HG02884 (cell line): Measurements from ENCODE around the gene HDGFL2.

Experiments
- ATAC-seq: cut with Tn5 transposase; IDR thresholded peaks from one replicate; pipeline ENCODE4 v1.9.1; 2021; ENCODE audit warnings: mild to moderate bottlenecking, moderate library complexity; ENCODE audit not compliant: unreplicated experiment

Gene HDGFL2

GRCh38 chr19:4496304-4496703, 24.2 kb downstream of the HDGFL2 start:
- no peak for ATAC-seq

- ATAC-seq = no peak
Observed at GRCh38 chr19:4497770-4498389, 25.8 kb downstream of the HDGFL2 start.

DNA sequence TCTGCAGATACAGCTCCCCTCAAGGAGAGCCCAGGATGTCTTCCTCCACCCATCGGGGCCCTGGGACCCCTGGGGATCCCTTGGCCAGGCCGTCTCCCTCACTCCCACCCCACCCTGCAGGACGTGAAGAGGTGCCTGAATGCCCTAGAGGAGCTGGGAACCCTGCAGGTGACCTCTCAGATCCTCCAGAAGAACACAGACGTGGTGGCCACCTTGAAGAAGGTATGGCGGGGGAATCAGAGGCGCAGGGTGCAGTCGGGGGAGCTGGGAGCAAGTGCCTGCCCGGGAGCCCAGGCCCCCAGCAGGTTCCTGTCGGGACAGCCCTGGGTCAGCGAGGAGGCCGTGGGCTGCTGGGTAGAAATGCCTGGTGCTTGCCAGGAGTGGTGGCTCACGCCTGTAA, 26.6 kb downstream of the HDGFL2 start:
- no peak for ATAC-seq

DNA sequence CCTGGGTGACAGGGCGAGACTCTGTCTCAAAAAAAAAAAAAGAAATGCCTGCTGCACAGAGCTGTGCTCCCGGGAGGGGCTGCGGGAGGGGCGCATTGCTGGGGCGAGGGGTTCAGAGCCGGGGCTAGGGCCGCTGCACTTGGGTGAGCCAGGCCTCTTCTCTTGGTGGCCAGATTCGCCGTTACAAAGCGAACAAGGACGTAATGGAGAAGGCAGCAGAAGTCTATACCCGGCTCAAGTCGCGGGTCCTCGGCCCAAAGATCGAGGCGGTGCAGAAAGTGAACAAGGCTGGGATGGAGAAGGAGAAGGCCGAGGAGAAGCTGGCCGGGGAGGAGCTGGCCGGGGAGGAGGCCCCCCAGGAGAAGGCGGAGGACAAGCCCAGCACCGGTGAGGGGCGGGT, 27.2 kb downstream of the HDGFL2 start:
- ATAC-seq = no peak

DNA sequence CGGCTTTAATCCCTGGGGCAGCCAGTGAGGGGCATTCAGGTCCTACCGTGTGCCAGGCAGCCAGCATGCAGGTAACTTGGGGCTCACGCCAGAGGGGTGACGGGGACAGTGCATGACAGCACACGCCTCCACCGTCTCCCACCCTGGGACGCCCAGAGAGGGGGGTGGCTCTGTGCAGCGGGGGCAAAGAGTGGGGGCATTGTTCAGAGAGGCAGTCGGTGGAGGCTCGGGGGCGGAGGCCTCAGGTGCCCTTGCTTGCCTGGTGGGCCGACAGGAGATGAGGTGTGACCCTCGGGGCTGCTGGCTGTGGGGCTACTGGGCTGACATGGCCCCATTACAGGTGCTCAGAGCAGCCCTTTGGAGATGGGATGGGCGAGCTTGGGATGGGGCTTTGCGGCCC, 27.8 kb downstream of the HDGFL2 start:
- ATAC-seq = no peak

DNA sequence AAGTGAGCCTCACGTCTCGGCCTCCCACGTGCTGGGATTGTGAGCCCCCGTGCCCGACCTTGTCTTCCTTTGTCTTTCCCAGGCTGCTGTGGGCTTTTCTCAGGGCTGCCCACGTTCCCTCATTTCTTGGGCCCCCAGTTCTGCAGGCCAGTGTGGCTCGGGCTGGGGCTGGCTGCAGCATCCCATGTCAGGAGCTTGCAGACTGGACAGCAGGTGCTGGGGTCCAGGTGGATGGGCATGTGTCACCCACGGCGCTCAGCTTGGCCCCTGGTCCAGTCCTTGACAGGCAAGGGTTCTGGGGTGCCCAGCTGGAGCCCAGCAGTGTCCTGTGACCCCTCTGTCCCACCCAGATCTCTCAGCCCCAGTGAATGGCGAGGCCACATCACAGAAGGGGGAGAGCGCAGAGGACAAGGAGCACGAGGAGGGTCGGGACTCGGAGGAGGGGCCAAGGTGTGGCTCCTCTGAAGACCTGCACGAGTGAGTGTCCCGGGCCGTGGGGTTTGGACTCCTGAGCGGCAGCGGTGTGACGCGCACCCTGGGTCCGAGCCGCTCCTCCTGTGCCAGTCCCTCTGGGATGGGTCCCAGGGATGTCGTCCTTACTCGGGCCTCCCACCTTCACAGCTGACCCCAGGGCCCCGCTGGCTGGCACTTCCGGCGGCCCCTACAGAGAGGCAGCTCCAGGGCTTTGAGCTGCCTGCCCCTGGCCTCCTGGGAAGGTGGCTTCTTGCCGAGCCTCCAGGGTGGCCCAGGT, 28.9 kb downstream of the HDGFL2 start:
- no peak for ATAC-seq

DNA sequence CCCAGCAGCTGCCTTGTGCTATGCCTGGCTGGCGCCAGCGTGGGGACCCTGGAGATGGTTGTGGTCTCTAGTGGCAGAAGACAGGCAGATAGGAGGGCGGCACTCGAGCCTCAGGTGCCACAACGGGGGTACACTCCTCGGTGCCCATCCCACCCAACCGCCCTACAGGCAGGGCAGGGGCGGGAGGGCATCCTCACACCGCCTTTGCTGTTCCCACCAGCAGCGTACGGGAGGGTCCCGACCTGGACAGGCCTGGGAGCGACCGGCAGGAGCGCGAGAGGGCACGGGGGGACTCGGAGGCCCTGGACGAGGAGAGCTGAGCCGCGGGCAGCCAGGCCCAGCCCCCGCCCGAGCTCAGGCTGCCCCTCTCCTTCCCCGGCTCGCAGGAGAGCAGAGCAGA, 29.6 kb downstream of the HDGFL2 start:
- ATAC-seq = no peak

DNA sequence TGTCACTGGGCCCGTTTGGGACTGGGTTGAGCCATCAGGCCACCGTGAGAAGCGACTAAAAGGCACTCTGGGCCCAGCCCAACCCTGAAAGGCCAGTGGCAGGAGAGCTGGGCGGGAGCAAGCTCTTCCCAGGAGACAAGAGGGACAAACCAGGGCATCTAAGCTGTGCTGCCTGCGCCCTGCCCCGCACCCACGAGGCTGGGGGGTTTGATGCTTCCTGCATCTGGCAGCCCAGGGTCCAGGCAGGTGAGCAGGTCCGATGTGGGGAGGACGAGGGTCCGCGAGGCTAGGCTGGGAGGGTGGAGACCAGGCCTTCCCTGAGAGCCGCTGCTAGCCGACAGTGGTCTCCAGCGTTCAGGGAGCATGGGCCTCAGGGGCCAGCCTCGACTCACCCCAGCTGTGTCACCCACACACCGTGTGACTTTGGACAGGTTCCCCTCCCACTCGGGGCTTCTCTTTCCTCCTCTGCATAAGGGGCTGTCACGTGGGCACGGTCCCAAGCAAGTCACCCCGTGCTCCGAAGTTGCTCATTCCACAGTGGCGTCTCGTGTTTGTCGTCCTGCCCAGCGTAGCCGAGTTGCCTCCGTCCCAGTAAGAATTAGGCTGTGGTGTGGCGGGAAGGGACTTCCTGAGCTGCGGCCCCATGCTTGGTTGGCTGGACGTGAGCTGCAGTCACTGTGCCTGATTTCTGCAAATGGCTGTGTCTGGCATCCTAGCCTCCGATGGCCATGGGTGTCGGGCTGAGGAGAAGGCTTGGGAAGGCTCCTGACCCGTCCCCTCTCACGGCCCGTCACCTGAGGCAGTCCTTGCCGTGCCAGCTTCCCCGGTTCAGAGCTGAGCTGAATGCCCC, 30.4 kb downstream of the HDGFL2 start:
- ATAC-seq = no peak

- ATAC-seq = no peak
Observed at GRCh38 chr19:4503132-4503824, 31.2 kb downstream of the HDGFL2 start.

GRCh38 chr19:4503825-4504170, 31.7 kb downstream of the HDGFL2 start:
- ATAC-seq = no peak

DNA sequence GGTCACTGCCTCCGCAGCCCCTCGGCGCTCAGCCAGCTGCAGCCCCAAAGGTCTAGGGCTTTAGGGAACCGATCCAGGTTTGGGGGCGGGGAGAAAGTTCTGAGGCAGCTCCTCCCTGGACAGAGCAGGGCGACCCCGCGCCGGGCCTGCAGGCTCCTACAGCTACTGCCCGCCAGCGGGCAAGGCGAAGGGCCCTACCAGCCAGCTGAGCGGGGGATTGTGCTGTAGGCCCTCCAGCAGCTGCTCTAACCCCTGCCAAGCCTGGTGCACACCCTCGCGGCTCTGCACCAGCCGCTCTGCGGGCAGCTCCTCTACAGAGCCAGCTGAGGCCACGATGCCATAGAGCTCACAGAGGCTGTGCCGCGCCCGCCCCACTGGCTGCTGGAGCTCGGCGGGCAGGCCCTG, 32.2 kb downstream of the HDGFL2 start:
- ATAC-seq = no peak

DNA sequence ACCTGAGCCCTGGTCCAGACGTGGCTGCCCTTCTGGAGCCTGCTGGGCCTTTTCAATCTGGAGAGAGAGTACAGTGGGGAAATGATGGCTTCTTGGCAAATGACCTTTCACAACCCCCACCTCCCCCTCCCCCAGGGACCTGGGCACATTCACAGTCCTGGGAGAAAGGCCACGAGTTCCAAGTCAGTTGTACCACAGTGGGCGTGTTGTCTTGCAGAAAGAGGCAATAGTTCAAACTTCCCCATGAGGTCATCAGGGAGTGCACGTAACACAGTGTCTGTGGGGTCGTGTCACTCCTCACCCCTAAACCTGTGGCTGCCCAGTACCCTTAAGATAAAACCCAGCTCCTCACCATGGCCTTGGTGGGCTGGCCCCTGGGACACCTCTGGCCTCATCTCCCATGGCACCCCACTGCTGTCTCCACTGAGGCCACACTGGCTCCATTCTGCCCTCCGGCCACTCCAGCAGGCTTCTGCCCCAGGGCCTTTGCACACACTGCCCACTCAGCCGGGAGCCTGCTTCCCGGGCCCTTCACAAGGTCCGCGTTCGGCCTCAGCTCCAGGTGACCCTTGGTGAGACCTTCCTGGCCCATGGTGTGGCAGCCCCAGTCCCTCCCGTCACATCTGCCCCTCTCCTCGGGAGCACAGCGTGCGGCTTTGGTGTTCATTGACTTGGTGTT, 32.9 kb downstream of the HDGFL2 start:
- no peak for ATAC-seq

- ATAC-seq = no peak
Observed at GRCh38 chr19:4505570-4506448, 33.7 kb downstream of the HDGFL2 start.

DNA sequence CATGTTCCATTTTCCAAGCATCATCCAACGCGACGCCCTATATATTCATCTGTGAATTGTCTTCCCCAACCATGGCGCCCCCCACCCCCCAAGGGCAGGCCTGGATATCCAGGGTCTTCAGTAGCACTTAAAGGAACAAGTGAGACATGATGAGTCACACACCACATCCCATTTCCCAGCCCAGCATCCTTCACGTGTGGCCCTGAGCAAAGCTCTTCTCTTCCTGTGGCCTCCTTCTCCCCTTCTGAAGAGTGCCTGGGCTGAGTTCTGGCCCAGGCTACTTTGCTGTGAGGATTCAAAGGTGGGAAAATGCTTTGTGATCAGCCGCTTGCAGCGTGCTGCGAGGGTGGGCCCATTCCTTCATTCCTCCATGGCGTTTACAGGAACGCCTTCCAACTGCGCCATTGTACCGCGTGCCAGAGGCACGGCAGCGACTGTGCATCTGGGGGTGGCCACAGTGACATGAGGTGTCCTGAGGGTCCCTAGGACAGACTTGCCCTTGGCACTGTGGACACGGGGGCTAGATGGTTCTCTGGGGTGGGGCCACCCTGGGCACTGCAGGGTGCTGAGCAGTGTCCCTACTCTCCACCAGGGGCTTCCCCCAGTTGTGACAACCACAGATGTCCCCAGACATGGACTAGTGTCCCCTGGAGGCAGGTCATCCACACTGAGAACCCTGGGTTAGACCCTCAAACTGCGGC, 34.5 kb downstream of the HDGFL2 start:
- ATAC-seq = no peak

GRCh38 chr19:4507150-4507452, 35.0 kb downstream of the HDGFL2 start:
- no peak for ATAC-seq

DNA sequence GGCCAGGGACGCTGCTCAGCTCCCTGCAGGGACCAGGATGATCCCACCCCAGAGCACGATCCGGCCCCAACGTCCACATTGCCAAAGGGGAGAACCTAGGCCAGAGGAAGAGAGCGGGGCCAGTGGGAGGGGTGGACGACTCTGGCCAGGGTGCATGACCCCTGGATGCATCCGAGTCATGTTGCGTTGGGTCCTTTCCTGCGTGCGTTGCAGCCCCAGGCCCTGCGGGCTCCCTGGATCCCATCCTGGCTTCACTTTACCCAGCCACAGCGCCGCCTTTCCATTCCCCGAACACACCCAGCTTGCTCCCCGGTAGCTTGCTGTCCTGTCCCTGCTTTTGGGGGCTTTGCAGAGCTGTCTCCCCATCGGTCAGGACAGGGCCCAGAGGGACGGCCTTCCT, 35.7 kb downstream of the HDGFL2 start:
- ATAC-seq = no peak

- no peak for ATAC-seq
Observed at GRCh38 chr19:4508698-4509097, 36.6 kb downstream of the HDGFL2 start.

GRCh38 chr19:4510435-4511255, 38.5 kb downstream of the HDGFL2 start:
- ATAC-seq = no peak
